ENCODE data around the gene MYZAP. TPM values are rescaled to one million over a fixed set of nuclear protein-coding genes. Genes with fewer than 3 reads are reported as not detected.

Gene MYZAP
- total and polyA plus RNA-seq, 9 of the 15 experiments (the other 6 are each of a cell fraction or from before 2014, with no cell fraction given), result 0.03 TPM; not detected in 8

DNA sequence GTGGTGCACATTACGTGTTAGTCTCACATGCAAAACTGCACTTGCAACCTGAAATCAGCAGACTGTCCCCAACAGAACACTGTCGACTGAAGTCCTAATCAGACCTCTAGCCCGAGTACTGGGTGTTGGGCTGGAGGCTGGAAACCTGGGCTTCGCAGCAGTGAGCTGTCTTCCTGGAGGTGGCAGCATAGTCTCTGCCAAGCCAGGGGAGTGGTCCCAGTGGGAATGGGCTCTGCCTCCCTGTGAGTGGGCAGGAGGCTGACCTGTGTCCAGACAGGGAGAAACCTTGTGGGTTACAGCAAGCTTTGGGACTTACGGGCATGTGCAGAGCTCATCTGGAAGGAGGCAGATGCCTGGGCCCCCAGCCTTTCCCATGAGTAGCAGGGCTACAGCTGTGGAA is 38.2 kb upstream of the MYZAP start (continued):
- TF ChIP-seq NONO (IDR thresholded peaks at IDR 0.05; ENCODE audit: low read depth in 2 of 2, low read length in 1 of 2) (no peak), POLR2AphosphoS2 (IDR thresholded peaks at IDR 0.05; ENCODE audit: low read length) (no peak), HNRNPL (IDR thresholded peaks at IDR 0.05; ENCODE audit: low read depth, low read length) (no peak), EHMT2 (IDR thresholded peaks at IDR 0.05) (no peak), HNRNPH1 (optimal IDR thresholded peaks at IDR 0.05; ENCODE audit: low read depth, low read length) (no peak), BMI1 (IDR thresholded peaks at IDR 0.05; ENCODE audit: low read length) (no peak)

DNA sequence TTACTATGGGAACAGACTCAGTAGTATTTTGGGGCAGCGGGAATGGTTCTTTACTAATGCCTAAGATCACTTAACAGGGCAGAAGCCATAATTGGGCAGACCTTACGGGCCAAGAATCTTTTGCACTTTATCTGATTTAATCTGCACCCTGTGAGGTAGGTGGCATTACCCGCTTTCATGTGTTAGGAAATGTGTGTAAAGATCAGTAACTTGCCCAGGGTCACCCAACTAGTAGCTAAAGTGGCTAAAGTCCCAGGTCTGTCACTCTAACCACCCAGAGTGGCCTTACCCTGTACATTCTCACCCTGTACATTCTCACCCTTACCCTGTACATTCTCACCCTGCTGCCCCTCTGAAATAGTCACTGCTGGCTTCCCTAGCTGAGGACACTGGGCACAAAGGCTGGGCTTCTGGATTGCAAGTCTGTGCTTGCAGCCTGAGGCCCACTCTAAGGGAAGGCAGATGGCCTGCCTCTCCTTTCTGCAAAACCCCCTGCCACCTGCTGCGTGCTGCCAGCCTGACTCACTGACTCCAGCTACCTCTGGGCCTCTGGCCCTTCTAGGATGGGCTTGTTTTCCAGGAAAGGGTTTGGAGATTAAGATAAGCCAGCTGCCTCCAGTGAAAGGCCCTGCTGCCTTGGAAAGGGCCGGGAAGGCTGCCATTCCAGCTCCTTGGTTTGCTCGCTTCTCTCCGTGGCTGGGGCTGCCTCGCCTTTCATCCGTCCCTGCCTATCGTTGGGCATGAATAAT is 37.5 kb upstream of the MYZAP start:
- H3K9ac ChIP-seq (ENCODE audit: insufficient read depth in 1 of 2, low read depth in 2 of 2, low read length in 2 of 2), result no peak overlapping the region
- BruUV-seq (replicated peaks), result no TSS peak
- intact Hi-C loops (cut with micrococcal nuclease), result no loop called here
- no peaks in the 10 kb centered on the region for H3K9me3 ChIP-seq (replicated peaks; ENCODE audit: control insufficient read depth, insufficient read depth, low read depth, low read length)
- in situ Hi-C loops (cut with MboI), result loop anchor here (25.0 kb wide), 1 partner anchor 508 kb away; the partner anchor contains the start of gene ALDH1A2
- no peak for TF ChIP-seq CBFA2T2 (conservative IDR thresholded peaks at IDR 0.05)
- TF ChIP-seq, protein P1, sequence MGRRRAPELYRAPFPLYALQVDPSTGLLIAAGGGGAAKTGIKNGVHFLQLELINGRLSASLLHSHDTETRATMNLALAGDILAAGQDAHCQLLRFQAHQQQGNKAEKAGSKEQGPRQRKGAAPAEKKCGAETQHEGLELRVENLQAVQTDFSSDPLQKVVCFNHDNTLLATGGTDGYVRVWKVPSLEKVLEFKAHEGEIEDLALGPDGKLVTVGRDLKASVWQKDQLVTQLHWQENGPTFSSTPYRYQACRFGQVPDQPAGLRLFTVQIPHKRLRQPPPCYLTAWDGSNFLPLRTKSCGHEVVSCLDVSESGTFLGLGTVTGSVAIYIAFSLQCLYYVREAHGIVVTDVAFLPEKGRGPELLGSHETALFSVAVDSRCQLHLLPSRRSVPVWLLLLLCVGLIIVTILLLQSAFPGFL (CRISPR knock-in tag; IDR thresholded peaks at IDR 0.05), result no peak
- TF ChIP-seq PHF21A (IDR thresholded peaks at IDR 0.05; ENCODE audit: borderline replicate concordance, low read depth), result no peak
- no peak for TF ChIP-seq HCFC1 (IDR thresholded peaks at IDR 0.05; ENCODE audit: low read depth, low read length)
- TF ChIP-seq, protein P2, sequence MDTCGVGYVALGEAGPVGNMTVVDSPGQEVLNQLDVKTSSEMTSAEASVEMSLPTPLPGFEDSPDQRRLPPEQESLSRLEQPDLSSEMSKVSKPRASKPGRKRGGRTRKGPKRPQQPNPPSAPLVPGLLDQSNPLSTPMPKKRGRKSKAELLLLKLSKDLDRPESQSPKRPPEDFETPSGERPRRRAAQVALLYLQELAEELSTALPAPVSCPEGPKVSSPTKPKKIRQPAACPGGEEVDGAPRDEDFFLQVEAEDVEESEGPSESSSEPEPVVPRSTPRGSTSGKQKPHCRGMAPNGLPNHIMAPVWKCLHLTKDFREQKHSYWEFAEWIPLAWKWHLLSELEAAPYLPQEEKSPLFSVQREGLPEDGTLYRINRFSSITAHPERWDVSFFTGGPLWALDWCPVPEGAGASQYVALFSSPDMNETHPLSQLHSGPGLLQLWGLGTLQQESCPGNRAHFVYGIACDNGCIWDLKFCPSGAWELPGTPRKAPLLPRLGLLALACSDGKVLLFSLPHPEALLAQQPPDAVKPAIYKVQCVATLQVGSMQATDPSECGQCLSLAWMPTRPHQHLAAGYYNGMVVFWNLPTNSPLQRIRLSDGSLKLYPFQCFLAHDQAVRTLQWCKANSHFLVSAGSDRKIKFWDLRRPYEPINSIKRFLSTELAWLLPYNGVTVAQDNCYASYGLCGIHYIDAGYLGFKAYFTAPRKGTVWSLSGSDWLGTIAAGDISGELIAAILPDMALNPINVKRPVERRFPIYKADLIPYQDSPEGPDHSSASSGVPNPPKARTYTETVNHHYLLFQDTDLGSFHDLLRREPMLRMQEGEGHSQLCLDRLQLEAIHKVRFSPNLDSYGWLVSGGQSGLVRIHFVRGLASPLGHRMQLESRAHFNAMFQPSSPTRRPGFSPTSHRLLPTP (IDR thresholded peaks at IDR 0.05; ENCODE audit: borderline replicate concordance, extremely low read depth, insufficient read length), result no peak
- no peak for TF ChIP-seq YBX1 (IDR thresholded peaks at IDR 0.05)
- TF ChIP-seq ILF3 (IDR thresholded peaks at IDR 0.05; ENCODE audit: borderline replicate concordance), result no peak
- no peak overlapping the region for H2AFZ ChIP-seq (ENCODE audit: low read depth, low read length)
- no peaks in the 10 kb centered on the region; the same call in 1 of the 2 replicates for H4K20me1 ChIP-seq (replicated peaks; ENCODE audit: control insufficient read depth, insufficient read depth, low read length)
- no peaks in the 10 kb centered on the region for H3K36me3 ChIP-seq (ENCODE audit: control insufficient read depth, insufficient read depth, low read length)
- no peak overlapping the region for H3K4me3 ChIP-seq
- H3K27ac ChIP-seq (ENCODE audit: extremely low read depth, low read depth, low read length), result no peak overlapping the region
- DNase-seq (ENCODE audit: extremely low read depth in 1 of 4, low spot score in 3 of 4) (no peak), FAIRE-seq (no peak), ATAC-seq (no peak)
- WGBS (ENCODE audit: insufficient coverage, low coverage, missing lambda C conversion rate), result 2% methylated on average over 10 of the region's 10 CpGs
- H3K79me2 ChIP-seq (ENCODE audit: control insufficient read depth, insufficient read depth, low read length), result no peaks in the 10 kb centered on the region
- H3K27me3 ChIP-seq (ENCODE audit: control insufficient read depth in 2 of 2, insufficient read depth in 2 of 2, low read length in 2 of 2), result peaks cover 18 to 71% of the 10 kb centered on the region in 2 experiments
- H3K4me2 ChIP-seq (ENCODE audit: insufficient read depth, low read length), result no peak overlapping the region
- H3K4me1 ChIP-seq (replicated peaks in 1 of 2; ENCODE audit: control insufficient read depth in 2 of 2, insufficient read depth in 2 of 2, low read length in 2 of 2), result no peaks in the 10 kb centered on the region; a peak in 1 of 5 replicates
- CTCF ChIA-PET (ENCODE audit: low intra/inter-chr PET ratio), result no interaction called here
- no peaks in the 10 kb centered on the region for H3K9me1 ChIP-seq (ENCODE audit: control insufficient read depth, insufficient read depth, low read length)
- POLR2A ChIA-PET, result interaction anchor here (0.8 kb wide), 1 partner anchor 12 kb away, joined by 3 read pairs; no protein-coding TSS in a partner anchor
